ENCODE results near the gene TMEM171. TPM values are rescaled to one million over a fixed set of nuclear protein-coding genes. Genes with fewer than 3 reads are reported as not detected.

TMEM171 gene
- total RNA-seq, 1 donor from 2014 or later = not detected

GRCh38 chr5:73129143-73129542 is 8.8 kb downstream of the TMEM171 start:
- Histone ChIP-seq H3F3A (ENCODE audit: low read depth) (no peaks in the 10 kb centered on the region), H3K27ac (no peak overlapping the region), H3K4me1 (no peaks in the 10 kb centered on the region), H2AFZ (replicated peaks) (peak overlapping the region; percentile 50), H3K79me2 (ENCODE audit: low read depth) (no peaks in the 10 kb centered on the region), H3K4me3 (no peak overlapping the region), H3K4me2 (no peak overlapping the region), H3K36me3 (no peaks in the 10 kb centered on the region), H4K20me1 (ENCODE audit: low read depth) (no peaks in the 10 kb centered on the region), H3K27me3 (peaks cover 7% of the 10 kb centered on the region), H3K9ac (no peak overlapping the region), H3K9me3 (ENCODE audit: low read depth) (no peaks in the 10 kb centered on the region)
- no peak overlapping the region for H3K27ac Mint-ChIP-seq
- TF ChIP-seq EZH2 (IDR thresholded peaks at IDR 0.05) = no peak
- no peak for TF ChIP-seq EZH2phosphoT487 (IDR thresholded peaks at IDR 0.05)
- no peak for TF ChIP-seq CTCF (IDR thresholded peaks at IDR 0.05)
- H3K27me3 Mint-ChIP-seq (ENCODE audit: insufficient read depth, low read depth) = peaks cover 3% of the 10 kb centered on the region
- H3K36me3 Mint-ChIP-seq = no peaks in the 10 kb centered on the region
- no peaks in the 10 kb centered on the region for H3K4me1 Mint-ChIP-seq
- H3K4me3 Mint-ChIP-seq = no peak overlapping the region
- DNase-seq (ENCODE audit: low spot score) = no peak
- H3K9me3 Mint-ChIP-seq = no peaks in the 10 kb centered on the region

- Mint-ChIP-seq H3K9me3 (no peaks in the 10 kb centered on the region), H3K4me3 (no peak overlapping the region), H3K27ac (no peak overlapping the region), H3K36me3 (no peaks in the 10 kb centered on the region), H3K4me1 (peaks cover 3% of the 10 kb centered on the region), H3K27me3 (ENCODE audit: insufficient read depth, low read depth) (peaks cover 3% of the 10 kb centered on the region)
- Histone ChIP-seq H3K4me1 (no peaks in the 10 kb centered on the region), H3K4me3 (no peak overlapping the region), H3K36me3 (no peaks in the 10 kb centered on the region), H2AFZ (replicated peaks) (no peak overlapping the region), H3K79me2 (ENCODE audit: low read depth) (no peaks in the 10 kb centered on the region), H4K20me1 (ENCODE audit: low read depth) (no peaks in the 10 kb centered on the region), H3K27me3 (no peaks in the 10 kb centered on the region), H3K27ac (no peak overlapping the region), H3K9ac (no peak overlapping the region), H3K9me3 (ENCODE audit: low read depth) (no peaks in the 10 kb centered on the region), H3K4me2 (no peak overlapping the region), H3F3A (ENCODE audit: low read depth) (no peaks in the 10 kb centered on the region)
- TF ChIP-seq EZH2 (IDR thresholded peaks at IDR 0.05) (no peak), CTCF (IDR thresholded peaks at IDR 0.05) (no peak), EZH2phosphoT487 (IDR thresholded peaks at IDR 0.05) (no peak)
- DNase-seq (ENCODE audit: low spot score) = no peak
These were observed 10.4 kb downstream of the TMEM171 start for GRCh38 chr5:73130811-73131210.

GRCh38 chr5:73131711-73132425 is 11.5 kb downstream of the TMEM171 start:
- Histone ChIP-seq H3K36me3 (no peaks in the 10 kb centered on the region), H4K20me1 (ENCODE audit: low read depth) (no peaks in the 10 kb centered on the region), H3K9ac (no peak overlapping the region), H3K9me3 (ENCODE audit: low read depth) (no peaks in the 10 kb centered on the region), H3K27me3 (no peaks in the 10 kb centered on the region), H3K27ac (no peak overlapping the region), H3K79me2 (ENCODE audit: low read depth) (no peaks in the 10 kb centered on the region), H2AFZ (replicated peaks) (no peak overlapping the region), H3K4me3 (no peak overlapping the region), H3K4me1 (no peaks in the 10 kb centered on the region), H3K4me2 (no peak overlapping the region), H3F3A (ENCODE audit: low read depth) (no peaks in the 10 kb centered on the region)
- no peak overlapping the region for H3K4me3 Mint-ChIP-seq
- TF ChIP-seq CTCF (IDR thresholded peaks at IDR 0.05) (no peak), EZH2phosphoT487 (IDR thresholded peaks at IDR 0.05) (no peak), EZH2 (IDR thresholded peaks at IDR 0.05) (no peak)
- H3K9me3 Mint-ChIP-seq = no peaks in the 10 kb centered on the region
- peaks cover 3% of the 10 kb centered on the region for H3K4me1 Mint-ChIP-seq
- no peak for DNase-seq (ENCODE audit: low spot score)
- peaks cover 3% of the 10 kb centered on the region for H3K27me3 Mint-ChIP-seq (ENCODE audit: insufficient read depth, low read depth)
- H3K27ac Mint-ChIP-seq = no peak overlapping the region
- no peaks in the 10 kb centered on the region for H3K36me3 Mint-ChIP-seq

All from neural progenitor cell (in vitro differentiated cells).